ENCODE measurements around the gene SYT1. TPM values are rescaled to one million over a fixed set of nuclear protein-coding genes. Genes with fewer than 3 reads are reported as not detected.
"Not testable (repeated sequence)": the region's sequence is repeated elsewhere in the genome, so short reads cannot be mapped to it uniquely, and the experiment has no call there.

The SYT1 gene
- 1 to 10 TPM; 2.0 to 2.6 TPM for total RNA-seq
- long read RNA-seq, donor 1, partial matches to known transcripts: 0 of 2 reads
- long read RNA-seq, donor 1, other reads (novel, unspliced or antisense): 2 of 2 reads
- long read RNA-seq, donor 2, partial matches to known transcripts: 0 of 1 reads
- long read RNA-seq, donor 2, other reads (novel, unspliced or antisense): 1 of 1 reads

DNA sequence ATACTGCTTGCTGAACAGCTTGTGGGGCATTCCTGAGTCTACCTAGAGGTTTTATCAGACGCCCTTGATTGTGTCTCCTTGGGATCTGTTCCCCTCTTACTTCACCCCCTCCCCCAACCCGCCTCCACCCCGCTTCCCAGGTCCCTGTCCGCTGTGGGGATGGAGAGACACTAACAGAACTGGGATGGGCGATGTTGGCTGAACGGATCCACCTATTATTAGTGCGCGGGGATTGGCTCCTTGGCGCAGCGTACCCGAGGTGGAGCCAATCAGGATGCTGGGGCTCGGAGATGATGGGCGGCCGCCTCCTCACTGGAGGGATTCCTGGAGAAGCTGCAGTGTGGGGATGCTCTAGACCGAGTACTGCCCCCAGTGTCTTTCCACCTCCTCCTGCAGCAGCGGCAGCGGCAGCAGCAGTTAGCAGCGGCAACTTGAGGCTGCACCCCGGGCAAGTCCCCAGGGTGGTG, at the start of gene SYT1:
SYT1 (plus strand) TSS at position 372 of the 467 bp plus-strand sequence.
- intact Hi-C loops (cut with DNase I): no loop called here
- DNase-seq (ENCODE audit: low spot score): peak; percentile 72

DNA sequence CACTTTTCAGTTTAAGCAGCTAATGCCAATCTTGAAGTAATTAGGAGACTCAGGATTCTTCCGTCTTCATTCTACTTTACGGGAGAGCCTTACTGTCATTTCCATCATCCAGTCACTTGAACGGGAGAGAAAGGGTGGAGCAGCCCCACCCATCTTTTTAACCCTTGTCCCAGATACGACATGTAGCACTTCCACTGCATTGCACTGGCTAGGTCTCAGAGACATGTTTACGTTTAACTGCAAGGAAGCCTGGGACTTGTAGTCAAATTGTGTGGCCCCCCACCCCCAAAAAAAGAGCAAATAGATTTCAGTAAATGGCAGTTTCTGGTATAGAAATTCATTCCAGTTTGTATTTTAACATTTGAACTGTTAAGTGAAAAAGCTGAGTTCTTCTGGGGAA, 46.1 kb upstream of the SYT1 start:
- no peak for DNase-seq (ENCODE audit: low spot score)
- intact Hi-C loops (cut with DNase I): no loop called here

DNA sequence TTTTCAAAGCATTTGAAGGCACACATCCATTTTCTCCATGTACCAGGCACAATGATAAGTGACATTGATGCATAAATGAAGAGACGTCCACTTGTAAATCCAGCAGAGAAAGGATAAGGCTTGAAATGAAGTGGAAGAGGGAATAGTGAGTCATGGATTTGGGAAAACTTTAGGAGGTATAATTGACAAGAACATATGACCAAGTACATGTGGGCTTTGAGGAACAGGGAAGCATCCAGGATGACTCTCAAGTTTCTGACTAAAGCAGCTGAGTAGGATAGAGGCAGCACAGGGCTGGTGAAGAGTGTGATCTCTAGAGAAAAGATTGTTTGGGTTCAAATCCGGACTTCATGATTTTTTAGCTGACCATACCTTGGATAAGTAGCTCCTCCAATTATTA, 43.6 kb upstream of the SYT1 start:
- no peak for DNase-seq (ENCODE audit: low spot score)
- intact Hi-C loops (cut with DNase I): no loop called here

DNA sequence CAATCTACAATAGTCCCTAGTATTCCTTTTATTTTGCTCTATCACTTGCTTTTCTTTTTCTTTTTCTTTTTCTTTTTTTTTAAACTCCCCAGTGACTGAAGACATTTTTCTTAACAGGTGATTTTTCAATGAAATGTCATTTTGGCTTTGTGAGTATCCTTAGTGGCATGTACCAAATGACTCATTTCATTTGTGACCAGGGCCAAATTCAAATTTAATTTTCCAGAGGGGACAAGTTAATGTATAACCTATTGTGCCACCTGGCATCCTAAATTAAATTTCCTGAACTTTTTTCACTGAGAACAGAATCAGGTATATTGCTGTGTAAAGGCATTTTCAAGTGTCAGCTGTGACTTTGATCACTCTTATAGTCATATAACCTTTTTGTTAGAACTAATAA, 39.7 kb upstream of the SYT1 start:
- intact Hi-C loops (cut with DNase I): no loop called here
- DNase-seq (ENCODE audit: low spot score): no peak

DNA sequence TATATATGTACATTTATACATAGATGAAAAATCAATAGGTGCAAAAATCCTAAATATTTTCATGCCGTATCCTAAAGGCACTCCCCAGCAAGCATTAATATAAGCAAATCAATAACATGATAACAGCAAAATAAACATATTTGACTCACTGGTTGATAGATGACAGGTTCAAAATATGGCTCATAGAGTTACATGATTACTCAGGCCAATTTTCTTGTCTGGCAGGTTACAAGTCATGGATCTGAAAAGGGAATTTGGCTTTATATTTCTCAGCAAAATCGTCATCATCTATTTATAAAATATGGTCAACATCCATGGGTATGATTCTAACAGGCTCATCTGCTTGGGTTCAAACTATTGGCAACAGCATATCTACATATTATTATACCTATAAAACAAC, 34.9 kb upstream of the SYT1 start:
- no peak for DNase-seq (ENCODE audit: low spot score)
- intact Hi-C loops (cut with DNase I): no loop called here

DNA sequence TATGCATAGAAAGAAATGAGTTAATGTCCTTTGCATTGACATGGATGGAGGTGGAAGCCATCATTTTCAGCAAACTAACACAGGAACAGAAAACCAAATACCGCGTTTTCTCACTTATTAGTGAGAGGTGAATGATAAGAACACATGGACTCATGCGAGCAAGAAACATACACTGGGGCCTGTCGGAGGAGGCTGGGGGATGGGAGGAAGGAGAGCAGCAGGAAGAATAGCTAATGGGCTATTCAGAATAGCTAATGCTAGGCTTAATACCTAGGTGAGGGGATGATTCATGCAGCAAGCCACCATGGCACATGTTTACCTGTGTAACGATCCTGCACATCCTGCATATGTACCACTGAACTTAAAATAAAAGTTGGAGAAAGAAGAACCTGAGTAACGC, 29.1 kb upstream of the SYT1 start:
- intact Hi-C loops (cut with DNase I): no loop called here
- no peak for DNase-seq (ENCODE audit: low spot score)

DNA sequence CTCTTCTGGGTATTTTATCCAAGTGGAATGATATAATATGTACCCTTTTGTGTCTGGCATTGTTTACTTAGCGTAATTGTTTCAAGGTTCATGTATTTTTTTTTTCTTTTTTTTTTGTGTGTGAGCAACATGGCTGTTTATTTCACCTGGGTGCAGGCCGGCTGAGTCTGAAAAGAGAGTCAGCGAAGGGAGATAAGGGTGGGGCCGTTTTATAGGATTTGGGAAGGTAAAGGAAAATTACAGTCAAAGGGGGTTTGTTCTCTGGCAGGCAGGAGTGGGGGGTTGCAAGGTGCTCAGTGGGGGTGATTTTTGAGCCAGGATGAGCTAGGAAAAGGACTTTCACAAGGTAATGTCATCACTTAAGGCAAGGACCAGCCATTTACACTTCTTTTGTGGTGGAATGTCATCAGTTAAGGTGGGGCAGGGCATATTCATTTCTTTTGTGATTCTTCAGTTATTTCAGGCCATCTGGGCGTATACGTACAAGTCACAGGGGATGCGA, 24.0 kb upstream of the SYT1 start:
- intact Hi-C loops (cut with DNase I); DNase-seq (ENCODE audit: low spot score): not testable (repeated sequence)

DNA sequence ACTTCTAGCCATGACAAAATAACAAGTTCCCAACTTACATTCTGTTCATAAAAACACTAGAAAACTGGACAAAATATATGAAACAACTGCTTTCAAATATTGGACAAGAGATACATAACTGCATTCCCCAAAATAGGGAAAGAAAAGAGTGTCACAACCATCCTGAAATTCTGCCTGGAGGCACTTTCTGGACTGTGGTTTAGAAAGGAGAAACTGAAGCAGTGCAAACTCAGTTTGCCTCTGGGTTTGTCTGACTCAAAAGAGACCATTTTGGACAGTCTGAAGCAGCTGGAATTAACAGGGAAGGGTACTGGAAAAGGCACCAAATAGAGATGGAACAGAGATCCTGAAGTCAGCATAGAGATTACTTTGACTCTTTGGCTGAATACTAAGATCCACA, 11.3 kb upstream of the SYT1 start:
- intact Hi-C loops (cut with DNase I): no loop called here
- DNase-seq (ENCODE audit: low spot score): no peak

DNA sequence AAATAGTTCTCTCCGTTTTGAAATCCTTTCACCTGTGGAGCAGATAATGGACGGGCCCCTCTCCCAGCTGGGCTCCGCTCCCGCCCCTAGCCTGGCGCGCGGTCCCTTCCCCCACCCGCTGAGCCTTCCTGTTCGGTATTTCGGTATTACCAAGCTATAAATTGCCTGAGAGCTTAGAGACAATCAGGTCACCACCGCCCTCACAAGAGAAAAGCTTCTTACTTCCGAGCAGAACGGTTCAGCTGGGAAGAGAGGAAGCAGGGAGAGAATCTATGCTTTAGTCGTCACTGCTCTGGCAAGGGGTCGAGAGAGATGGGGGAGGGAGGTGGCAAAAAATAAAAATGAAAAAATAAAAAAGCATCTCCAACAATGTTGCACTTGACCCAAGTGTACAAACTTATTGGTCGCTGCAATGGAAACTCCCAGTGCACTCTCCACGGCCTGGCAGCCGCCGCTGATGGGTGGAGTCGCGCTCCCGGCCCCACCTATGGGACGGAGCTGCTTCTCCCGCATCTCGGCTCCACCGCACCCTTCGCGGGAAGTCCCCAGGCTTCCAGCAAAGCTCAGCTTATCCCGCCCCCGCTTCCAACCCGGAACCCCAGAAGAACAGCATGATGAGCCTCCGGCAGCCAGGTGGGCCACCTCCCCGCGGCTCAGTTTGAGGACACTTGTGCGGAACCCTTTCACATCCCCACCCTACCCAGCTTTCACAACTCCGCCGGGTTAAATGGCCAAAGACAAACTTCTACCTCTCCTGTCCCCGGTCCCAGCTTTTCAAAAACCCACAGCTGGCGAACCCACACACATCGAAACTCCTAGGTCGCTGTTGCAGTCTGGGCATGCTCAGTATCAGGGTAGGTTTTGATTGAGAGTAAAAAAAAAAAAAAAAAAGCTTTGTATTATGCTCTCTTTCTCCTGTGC, 832 bp upstream of the SYT1 start:
- DNase-seq (ENCODE audit: low spot score): peak; percentile 67
- intact Hi-C loops (cut with DNase I): no loop called here

DNA sequence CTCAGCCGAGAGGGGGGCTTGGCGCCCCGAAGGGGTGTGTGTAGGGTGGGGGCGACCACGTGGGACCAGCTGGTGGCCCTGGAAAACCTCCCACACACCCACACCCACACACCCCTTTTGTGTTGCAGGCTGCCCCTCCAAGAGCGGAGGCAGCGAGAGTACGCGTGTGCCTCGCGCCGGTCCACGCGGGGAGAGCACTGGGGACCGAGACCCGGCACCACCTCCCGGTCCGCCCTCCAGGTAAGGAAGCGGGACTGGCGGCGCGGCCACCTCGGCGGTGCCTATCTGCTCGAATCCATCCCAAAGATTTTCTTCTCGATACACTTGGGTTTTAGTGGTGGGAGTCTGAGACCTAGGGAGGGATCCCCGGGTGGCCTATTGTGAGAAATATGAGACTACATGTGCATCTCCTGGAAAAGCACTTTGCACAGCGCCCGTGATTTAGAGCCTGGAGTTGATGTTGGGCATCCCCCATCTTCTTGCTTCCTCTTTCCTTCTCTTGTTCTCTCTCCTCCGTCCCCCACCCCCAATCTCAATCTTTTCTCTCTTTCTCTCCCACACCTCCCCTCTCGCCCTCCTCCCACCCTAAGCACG, 393 bp downstream of the SYT1 start:
- no peak for DNase-seq (ENCODE audit: low spot score)
- intact Hi-C loops (cut with DNase I): no loop called here

DNA sequence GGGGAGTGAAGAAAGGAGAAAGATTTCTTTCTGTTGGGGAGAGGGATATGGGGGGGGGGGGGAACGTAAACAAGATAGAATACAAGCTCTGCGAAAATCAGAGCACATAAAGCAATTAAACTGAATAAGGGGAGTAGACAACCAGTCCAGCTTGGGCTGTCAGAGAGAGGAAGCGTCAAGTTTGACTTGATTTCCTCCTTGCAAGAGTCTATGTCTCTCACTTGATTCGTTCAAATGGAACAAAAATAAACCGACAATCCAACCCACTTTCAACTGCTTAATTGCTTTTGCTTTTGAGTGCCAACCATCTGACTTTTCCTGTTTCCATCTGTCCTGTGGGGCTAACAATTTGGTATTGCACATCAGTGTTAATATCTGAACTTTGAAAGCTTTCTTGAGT, 942 bp downstream of the SYT1 start:
- intact Hi-C loops (cut with DNase I): no loop called here
- no peak for DNase-seq (ENCODE audit: low spot score)

DNA sequence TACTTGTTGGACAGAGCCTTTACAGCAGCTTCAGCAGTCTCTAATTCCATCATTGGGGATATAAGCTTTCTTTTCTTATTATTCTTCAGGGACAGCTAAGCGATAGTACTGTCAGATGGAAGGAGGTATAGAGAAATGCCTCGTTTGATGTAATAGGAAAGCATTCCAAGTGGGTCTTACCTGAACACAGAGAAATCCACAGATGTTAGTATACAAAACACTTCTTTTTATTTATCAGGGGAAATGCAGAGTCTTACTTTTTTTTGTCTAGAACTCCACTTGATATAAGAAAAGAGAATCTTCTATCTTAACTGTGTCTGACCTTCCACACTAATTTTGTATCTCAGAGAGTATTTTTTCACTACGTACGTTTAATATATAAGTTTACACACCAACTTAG, 1.9 kb downstream of the SYT1 start:
- intact Hi-C loops (cut with DNase I): no loop called here
- no peak for DNase-seq (ENCODE audit: low spot score)

DNA sequence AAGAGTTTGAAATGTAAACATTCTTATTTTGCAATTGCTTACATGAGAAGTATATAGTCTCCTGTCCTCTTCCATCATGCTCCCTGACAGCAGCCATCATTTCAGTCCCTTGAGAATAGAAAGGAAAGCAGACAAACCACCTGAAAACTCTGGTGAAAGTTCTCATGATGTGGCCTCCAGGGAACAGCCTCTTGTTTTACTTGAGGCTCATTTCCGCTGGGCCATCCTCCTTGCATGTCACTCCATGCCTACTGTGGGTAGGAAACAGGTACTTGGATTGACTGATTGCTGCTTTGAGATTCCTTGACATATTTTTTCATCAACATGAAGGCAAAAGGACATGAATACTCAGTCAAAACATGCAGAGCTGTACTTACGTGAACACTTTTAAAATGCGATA, 6.0 kb downstream of the SYT1 start:
- intact Hi-C loops (cut with DNase I): no loop called here

DNA sequence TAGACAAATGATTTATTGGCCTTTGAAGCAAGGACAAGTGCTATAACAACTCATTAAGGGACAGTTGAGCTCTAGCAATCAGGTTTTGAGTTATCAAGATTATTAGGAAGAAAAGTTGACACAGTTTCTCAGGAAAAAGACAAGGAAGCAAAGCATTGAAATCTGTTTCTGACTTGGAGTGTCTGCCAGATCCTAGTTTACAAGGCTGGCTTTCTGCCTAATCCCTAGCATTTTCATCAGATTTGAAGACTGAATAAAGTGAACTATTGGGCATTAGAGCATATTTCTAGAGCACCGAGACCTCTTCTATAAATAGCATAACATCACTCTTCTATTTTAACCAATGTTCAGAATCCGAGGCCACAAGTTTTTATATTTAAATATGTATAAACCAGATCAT, 7.0 kb downstream of the SYT1 start:
- intact Hi-C loops (cut with DNase I): no loop called here
- DNase-seq (ENCODE audit: low spot score): no peak

More for the DNA sequence above, 6.0 kb downstream of the SYT1 start:
- DNase-seq (ENCODE audit: low spot score): no peak

DNA sequence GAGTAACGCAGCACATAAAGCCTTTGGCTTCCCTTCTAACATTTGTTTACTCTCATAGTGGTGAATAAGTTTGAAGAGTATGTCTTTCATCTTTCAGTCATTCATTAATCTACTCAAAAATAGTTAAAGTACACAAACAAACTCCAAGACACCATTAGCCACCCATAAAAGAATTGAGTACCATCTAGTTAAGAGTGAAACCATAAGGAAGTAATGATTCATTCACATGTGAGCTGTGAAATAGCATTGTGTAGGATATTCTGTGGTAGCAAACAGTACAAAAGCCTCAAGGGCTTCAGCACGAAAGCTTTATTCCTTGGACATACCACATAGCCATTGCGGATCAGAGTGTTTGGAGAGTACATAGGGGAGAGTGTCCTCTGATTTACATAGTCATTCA, 13.9 kb downstream of the SYT1 start:
- no peak for DNase-seq (ENCODE audit: low spot score)
- intact Hi-C loops (cut with DNase I): no loop called here

DNA sequence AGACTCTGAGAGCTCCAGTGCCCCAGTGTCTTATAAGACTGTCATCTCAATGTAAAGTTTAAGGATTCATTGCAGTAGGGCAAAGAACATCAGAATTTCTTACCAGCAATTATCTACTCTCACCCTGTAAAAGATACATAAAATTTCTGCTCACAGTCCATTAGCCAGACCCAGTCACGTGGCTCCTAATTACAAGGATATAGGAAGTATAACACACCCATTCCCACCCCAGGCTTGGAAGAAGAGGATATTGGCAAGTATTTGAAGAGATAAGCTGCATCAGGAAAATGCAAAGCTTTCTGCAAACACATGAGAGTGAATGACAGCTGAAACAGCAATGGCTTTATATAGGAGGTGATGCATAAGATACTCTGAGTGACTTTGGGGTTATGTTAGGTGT, 14.3 kb downstream of the SYT1 start:
- intact Hi-C loops (cut with DNase I): no loop called here

DNA sequence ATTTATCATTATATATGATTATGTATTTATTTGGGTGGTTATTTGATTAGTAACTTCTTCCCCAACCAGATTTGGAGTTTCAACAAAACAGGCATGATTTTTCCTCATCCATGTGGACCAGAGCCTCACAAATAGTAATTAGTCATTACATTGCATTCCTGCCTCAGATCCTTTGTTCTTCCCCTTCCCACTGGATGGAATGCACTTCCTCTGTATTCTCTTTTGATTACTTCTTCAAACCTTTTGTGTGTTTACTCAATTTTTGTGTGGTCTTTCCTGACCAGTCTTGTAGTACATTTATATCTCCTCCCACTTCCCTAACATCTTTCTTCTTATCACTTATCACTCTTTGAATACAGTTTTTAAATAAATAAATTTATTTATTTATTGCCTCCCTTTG, 15.5 kb downstream of the SYT1 start:
- intact Hi-C loops (cut with DNase I): no loop called here
- DNase-seq (ENCODE audit: low spot score): no peak

More for the DNA sequence above, 14.3 kb downstream of the SYT1 start:
- no peak for DNase-seq (ENCODE audit: low spot score)

DNA sequence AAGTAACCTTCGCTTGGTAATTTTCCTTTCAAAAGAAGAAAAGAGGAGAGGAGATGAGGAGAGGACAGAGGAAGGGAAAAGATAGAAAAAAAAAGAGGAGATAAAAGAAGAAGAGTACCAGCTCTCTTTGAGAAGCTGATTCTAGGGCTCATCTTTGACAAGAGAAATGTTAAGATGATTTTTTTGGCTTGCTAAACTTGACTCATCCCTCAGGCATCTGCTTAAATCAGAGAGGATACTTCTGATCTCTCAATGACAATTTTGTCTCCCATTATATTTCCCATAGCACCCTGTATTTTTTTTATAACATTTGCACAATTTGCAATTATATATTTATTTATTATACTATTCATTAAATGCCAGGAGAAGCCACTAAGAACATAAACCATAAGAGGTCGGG, 17.1 kb downstream of the SYT1 start:
- no peak for DNase-seq (ENCODE audit: low spot score)
- intact Hi-C loops (cut with DNase I): no loop called here

DNA sequence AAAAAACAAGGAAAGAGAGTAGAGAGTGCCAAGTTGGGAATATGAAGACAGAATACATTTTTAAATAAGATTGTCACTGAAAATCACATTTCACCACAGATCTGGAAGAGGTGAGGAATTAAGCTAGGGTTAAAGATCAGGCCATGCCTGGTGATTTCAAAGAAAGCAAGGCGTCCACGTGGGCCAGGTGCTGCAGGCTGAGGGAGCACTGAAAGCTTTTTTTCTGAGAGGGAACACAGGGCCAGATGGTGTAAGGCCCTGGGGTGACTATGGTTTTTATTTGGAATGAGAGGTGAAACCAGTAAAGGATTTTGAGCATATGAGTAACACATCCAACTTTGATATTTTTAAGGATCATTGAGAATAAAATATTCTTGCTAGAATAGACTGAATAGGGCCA, 20.9 kb downstream of the SYT1 start:
- intact Hi-C loops (cut with DNase I): no loop called here
- DNase-seq (ENCODE audit: low spot score): no peak

DNA sequence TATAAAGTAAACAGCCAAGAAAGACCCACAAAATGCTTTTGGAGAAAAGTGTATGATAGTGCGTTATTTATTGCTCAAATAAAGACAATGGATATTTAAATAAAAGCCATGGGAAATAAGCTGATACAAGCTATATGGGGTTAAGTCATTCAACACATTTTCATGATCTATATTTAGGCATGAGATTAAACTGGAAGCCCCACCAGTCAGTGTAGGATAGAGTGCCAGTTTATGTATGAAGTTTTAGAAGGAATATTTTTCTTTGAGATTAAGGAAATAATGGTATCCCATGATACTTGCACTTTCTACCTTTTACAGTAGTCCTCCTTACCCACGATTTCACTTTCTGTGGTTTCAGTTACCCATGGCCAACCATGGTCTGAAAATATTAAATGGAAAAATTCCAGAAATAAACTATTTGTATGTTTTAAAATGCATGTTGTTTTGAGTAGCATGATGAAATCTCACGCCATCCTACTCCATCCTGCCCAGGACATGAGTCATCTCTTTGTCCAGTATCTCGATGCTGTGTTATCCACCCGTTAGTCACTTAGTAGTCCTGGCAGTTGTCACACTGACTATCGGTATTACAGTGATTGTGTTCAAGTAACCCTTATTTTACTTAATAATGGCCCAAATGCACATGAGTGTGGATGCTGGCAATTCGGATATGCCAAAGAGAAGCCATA, 22.3 kb downstream of the SYT1 start:
- no peak for DNase-seq (ENCODE audit: low spot score)
- intact Hi-C loops (cut with DNase I): no loop called here

Measured in posterior vena cava (tissue), 2 donors.